ENCODE measurements around the gene DET1. TPM values are rescaled to one million over a fixed set of nuclear protein-coding genes. Genes with fewer than 3 reads are reported as not detected.
"Not testable (repeated sequence)": the region's sequence is repeated elsewhere in the genome, so short reads cannot be mapped to it uniquely, and the experiment has no call there.

DET1 gene
- total and polyA plus RNA-seq, 2 donors (not counting 1 experiment from before 2014, with no cell fraction given) = 6.7 to 10.1 TPM

GRCh38 chr15:88476635-88477060, 69.8 kb downstream of the DET1 start:
- intact Hi-C loops (cut with micrococcal nuclease) = loop anchor here (2.0 to 5.0 kb wide), 2 partner anchors 188 to 541 kb away; no protein-coding TSS in a partner anchor
- Mint-ChIP-seq H3K4me3 (no peak overlapping the region), H3K27ac (no peak overlapping the region), H3K4me1 (peaks cover 3% of the 10 kb centered on the region), H3K9me3 (ENCODE audit: insufficient read depth) (no peaks in the 10 kb centered on the region), H3K27me3 (no peaks in the 10 kb centered on the region)
- Histone ChIP-seq H3K36me3 (replicated peaks in 1 of 2; ENCODE audit: control extremely low read depth in 1 of 2, control insufficient read depth in 1 of 2, extremely low read depth in 1 of 2, insufficient read depth in 2 of 2, low read length in 1 of 2) (peaks cover 5 to 44% of the 10 kb centered on the region in 2 experiments), H3K27me3 (replicated peaks in 1 of 4; ENCODE audit: control extremely low read depth in 1 of 4, control insufficient read depth in 3 of 4, insufficient read depth in 4 of 4, low read length in 3 of 4) (no peaks in the 10 kb centered on the region), H3K9ac (ENCODE audit: low read length) (no peak overlapping the region), H2AFZ (ENCODE audit: insufficient read depth, low read depth, low read length, poor library complexity, severe bottlenecking) (no peak overlapping the region), H3K4me2 (replicated peaks; ENCODE audit: low read depth, low read length, poor library complexity, severe bottlenecking) (no peak overlapping the region), H3K4me1 (ENCODE audit: control insufficient read depth in 2 of 2, insufficient read depth in 2 of 2, low read length in 2 of 2) (no peaks in the 10 kb centered on the region), H3K79me2 (ENCODE audit: control insufficient read depth, insufficient read depth, low read length) (no peaks in the 10 kb centered on the region), H3K4me3 (ENCODE audit: control extremely low read depth in 1 of 5, extremely low read depth in 1 of 5, insufficient read depth in 1 of 5, low read depth in 2 of 5, low read length in 4 of 5) (no peak overlapping the region), H3K9me3 (ENCODE audit: control extremely low read depth in 1 of 3, control insufficient read depth in 2 of 3, insufficient read depth in 1 of 3, low read length in 2 of 3) (no peaks in the 10 kb centered on the region), H4K20me1 (ENCODE audit: control insufficient read depth, insufficient read depth, low read length, poor library complexity, severe bottlenecking) (no peaks in the 10 kb centered on the region), H3K27ac (ENCODE audit: low read length in 2 of 2) (no peak overlapping the region)
- DNase-seq (peak; percentile 43), ATAC-seq (ENCODE audit: low read depth) (no peak)
- WGBS (ENCODE audit: insufficient coverage) = 64% methylated on average over 4 of the region's 8 CpGs
- ChIA-PET CTCF (interaction anchor here (0.7 kb wide), 1 partner anchor 419 kb away, joined by 3 read pairs; the partner anchor contains the start of gene HAPLN3), POLR2A (no interaction called here)
- TF ChIP-seq EZH2 (IDR thresholded peaks at IDR 0.05; ENCODE audit: borderline replicate concordance, insufficient read depth, low read depth, low read length, poor library complexity, severe bottlenecking) (no peak), CTCF (IDR thresholded peaks at IDR 0.05) (peak; percentile 56)

GRCh38 chr15:88473661-88474293, 72.7 kb downstream of the DET1 start:
- H3K36me3 ChIP-seq (replicated peaks in 1 of 2; ENCODE audit: control extremely low read depth in 1 of 2, control insufficient read depth in 1 of 2, extremely low read depth in 1 of 2, insufficient read depth in 2 of 2, low read length in 1 of 2) = peaks cover 5 to 44% of the 10 kb centered on the region in 2 experiments
- H3K9me3 Mint-ChIP-seq (ENCODE audit: insufficient read depth); H3K27ac ChIP-seq (ENCODE audit: low read length in 2 of 2); H3K4me3 Mint-ChIP-seq; POLR2A ChIA-PET; H2AFZ ChIP-seq (ENCODE audit: insufficient read depth, low read depth, low read length, poor library complexity, severe bottlenecking); DNase-seq; H3K79me2 ChIP-seq (ENCODE audit: control insufficient read depth, insufficient read depth, low read length); H3K4me1 Mint-ChIP-seq; H3K9ac ChIP-seq (ENCODE audit: low read length); H3K9me3 ChIP-seq (ENCODE audit: control extremely low read depth in 1 of 3, control insufficient read depth in 2 of 3, insufficient read depth in 1 of 3, low read length in 2 of 3); H3K27me3 Mint-ChIP-seq; ATAC-seq (ENCODE audit: low read depth); H3K27me3 ChIP-seq (replicated peaks in 1 of 4; ENCODE audit: control extremely low read depth in 1 of 4, control insufficient read depth in 3 of 4, insufficient read depth in 4 of 4, low read length in 3 of 4); H3K27ac Mint-ChIP-seq; H3K4me2 ChIP-seq (replicated peaks; ENCODE audit: low read depth, low read length, poor library complexity, severe bottlenecking); intact Hi-C loops (cut with micrococcal nuclease); H4K20me1 ChIP-seq (ENCODE audit: control insufficient read depth, insufficient read depth, low read length, poor library complexity, severe bottlenecking); H3K4me3 ChIP-seq (ENCODE audit: control extremely low read depth in 1 of 5, extremely low read depth in 1 of 5, insufficient read depth in 1 of 5, low read depth in 2 of 5, low read length in 4 of 5); H3K4me1 ChIP-seq (ENCODE audit: control insufficient read depth in 2 of 2, insufficient read depth in 2 of 2, low read length in 2 of 2): not testable (repeated sequence)
- 100% methylated on average over 3 of the region's 4 CpGs for WGBS (ENCODE audit: insufficient coverage)
- CTCF ChIA-PET = interaction anchor here (1.4 kb wide), 1 partner anchor 8 kb away, joined by 4 read pairs; no protein-coding TSS in a partner anchor
